ENCODE results near the gene BASP1. TPM values are rescaled to one million over a fixed set of nuclear protein-coding genes. Genes with fewer than 3 reads are reported as not detected.
"Not testable (repeated sequence)": the region's sequence is repeated elsewhere in the genome, so short reads cannot be mapped to it uniquely, and the experiment has no call there.

Gene BASP1
- total RNA-seq, 1 donor from 2014 or later: 2.4 TPM

GRCh38 chr5:17190799-17191391 lies 26.5 kb upstream of the BASP1 start:
- peak in 1 of 2 donors; percentile 44 for DNase-seq (ENCODE audit: low read depth in 2 of 2)

DNA sequence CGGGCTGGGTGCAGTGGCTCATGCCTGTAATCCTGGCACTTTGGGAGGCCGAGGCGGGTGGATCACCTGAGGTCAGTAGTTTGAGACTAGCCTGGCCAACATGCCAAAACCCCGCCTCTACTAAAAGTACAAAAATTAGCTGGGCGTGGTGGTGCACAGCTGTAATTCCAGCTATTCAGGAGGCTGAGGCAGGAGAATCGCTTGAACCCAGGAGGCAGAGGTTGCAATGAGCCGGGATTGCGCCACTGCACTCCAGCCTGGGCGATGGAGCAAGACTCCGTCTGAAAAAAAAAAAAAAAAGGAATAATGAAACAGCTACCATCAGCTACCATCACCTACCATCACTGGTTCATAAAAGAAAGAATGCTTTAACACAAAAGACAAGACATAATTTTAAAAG lies 25.9 kb upstream of the BASP1 start:
- DNase-seq (ENCODE audit: low read depth in 2 of 2): not testable (repeated sequence)

DNA sequence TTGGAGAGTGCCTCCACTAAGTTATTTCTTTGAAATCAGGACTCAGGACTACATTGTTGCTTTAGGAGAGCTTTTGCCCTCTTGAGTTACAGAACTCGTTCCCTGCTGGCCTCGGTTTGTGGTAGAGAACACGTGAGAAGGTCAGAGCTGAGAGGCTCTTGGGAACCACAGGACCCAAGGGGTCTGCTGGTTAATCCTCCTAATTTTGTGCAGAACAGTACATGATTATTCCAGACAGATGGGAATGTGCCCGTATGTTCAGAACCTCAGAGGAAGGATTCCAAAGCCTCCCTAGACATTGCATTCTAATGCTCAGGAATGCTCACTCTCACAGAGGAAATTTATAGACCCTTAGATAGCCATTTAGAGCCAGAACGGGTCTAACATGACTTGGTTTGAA lies 25.2 kb upstream of the BASP1 start:
- DNase-seq (ENCODE audit: low read depth in 2 of 2): no peak

DNA sequence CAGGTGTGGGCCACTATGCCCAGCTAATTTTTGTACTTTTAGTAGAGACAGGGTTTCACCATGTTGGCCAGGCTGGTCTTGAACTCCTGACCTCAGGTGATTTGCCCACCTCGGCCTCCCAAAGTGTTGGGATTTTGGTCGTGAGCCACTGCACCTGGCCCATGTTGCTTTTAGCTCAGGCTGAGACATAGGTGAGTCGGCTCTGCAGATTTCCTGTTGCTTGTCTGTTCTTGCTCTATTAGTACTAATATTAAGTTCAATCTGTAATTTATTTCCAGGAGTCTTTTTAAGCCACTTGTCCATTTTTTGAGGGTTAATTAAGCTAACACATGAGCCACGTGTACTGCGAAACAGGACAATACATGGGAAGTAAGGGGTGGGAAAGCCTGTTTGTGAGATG lies 21.4 kb upstream of the BASP1 start:
- no peak for DNase-seq (ENCODE audit: low read depth in 2 of 2)

- DNase-seq (ENCODE audit: low read depth in 2 of 2): peak in 1 of 2 donors; percentile 22
Measured at GRCh38 chr5:17196697-17197096, 20.7 kb upstream of the BASP1 start.

DNA sequence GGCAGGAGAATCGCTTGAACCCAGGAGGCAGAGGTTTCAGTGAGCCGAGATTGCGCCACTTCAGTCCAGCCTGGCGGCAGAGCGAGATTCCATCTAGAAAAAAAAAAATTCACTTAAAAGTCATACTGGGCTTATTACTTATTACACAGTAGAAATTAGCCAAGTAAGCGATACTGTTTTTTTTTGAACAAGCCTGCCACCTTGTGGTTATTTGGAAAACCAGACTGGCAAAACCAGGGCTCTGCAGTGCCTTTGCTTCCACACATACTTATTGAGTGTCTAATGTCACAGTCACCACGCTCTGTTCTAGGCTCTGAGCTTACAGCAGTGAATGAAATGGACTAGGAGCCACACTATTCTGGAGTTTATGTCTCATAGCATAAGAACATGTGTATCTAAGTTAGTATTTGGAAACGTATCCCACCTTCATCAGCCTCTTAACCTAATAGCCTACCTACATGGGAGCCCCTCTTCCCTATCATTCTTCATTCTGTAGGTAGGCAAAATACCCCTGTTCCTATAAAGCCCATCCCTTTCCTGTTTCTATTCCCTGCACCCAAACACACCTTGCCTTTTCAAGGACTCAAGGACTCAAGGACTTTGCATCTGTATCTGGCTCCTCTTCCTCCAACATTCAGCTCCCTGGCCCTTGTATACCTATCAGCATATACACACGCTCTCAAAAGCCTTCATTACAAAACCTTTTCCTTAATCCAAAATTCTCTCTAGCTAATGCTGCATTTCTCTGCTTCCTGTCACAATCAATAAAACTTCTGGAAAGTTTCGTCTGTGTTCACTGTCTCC lies 13.9 kb upstream of the BASP1 start:
- DNase-seq (ENCODE audit: low read depth in 2 of 2): peak; percentile 52 to 77

- no peak for DNase-seq (ENCODE audit: low read depth in 2 of 2)
Measured at GRCh38 chr5:17204133-17204489, 13.3 kb upstream of the BASP1 start.

DNA sequence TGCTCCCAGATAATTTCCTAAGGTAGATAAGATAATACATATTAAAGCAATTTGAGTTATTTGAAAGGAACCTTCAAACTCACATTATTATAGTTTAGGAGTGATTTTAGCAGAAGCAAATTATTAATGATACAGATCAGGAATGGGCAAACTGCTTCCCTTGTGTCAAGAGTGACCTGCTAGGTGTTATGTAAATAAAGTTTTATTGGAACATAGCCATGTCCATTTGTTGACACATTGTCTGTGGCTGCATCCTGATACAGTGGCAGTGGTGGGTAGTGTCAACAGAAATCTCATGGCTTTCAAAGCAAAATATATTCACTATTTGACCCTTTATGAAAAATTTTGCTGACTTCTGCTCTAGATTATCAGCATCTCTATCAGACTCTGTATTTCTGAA lies 11.4 kb upstream of the BASP1 start:
- DNase-seq (ENCODE audit: low read depth in 2 of 2): no peak

DNA sequence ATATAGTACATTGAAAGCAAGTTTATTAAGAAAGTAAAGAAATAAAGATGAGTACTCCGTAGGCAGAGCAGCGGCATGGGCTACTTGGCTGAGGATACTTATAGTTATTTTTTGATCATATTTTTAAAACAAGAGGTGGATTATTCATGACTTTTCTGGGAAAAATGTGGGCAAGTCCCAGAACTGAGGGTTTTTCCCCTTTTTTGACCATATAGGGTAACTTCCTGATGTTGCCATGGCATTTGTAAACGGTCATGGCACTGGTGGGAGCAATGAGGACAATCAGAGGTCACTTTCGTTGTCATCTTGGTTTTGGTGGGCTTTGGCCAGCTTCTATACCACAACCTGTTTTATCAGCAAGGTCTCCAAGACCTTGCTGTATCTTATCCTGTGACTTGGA lies 5.2 kb upstream of the BASP1 start:
- DNase-seq (ENCODE audit: low read depth in 2 of 2): no peak

DNA sequence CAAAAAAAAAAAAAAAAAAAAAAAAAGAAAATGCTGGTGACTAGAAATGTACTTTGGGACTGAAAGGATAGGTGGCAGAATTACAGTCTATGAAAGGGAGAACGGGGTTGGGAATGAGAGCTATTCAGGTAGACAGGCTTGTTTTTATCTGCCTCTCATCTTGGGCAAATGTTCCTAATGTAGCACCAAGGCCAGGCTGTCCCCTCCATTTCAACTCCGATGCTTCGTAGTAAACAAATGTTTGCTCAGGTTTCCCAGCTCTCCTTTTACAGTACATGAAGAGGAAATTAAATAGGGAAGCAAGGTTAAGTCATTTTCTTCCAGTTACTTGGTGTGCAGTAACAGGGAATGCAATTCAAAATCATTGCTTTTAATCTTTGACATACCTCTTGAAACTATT lies 4.4 kb upstream of the BASP1 start:
- no peak for DNase-seq (ENCODE audit: low read depth in 2 of 2)

DNA sequence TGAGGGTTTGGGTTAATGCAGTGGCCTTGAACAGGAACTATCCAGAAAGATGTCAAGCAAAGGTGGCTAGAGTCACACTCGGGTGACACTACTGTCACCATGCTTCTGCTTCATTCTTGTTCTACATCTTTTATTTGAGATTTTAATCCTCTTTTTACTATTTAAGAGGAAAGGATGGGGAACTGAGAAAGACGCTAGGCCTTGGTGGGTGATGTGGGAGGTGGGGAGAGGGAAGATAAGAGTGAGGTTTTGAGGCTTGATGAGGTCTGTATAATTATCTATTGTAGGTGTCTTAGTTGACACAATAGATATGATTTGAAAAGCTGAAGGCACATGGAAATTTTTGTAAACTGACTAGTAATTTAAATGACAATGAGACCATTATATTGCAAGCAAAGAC lies 3.5 kb upstream of the BASP1 start:
- no peak for DNase-seq (ENCODE audit: low read depth in 2 of 2)

- no peak for DNase-seq (ENCODE audit: low read depth in 2 of 2)
Measured at GRCh38 chr5:17214893-17215292, 2.5 kb upstream of the BASP1 start.

DNA sequence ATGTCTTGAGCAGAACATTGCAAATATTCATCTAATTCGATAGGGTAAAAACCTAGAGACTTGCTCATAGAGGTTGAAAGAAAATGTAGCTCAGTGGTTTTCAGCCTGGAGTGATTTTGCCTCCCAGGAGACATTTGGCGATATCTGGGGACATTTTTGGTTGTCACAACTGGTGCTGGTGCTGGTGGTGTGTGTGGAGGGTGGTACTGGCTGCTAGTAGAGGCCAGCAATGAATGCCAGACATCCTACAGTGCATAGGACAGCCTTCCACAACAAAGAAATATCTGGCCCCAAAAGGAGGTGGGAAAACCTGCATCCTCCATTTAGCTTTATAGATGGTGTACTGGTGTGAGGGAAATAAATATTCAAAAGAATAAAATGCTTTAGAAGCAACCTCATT lies 2.1 kb upstream of the BASP1 start:
- DNase-seq (ENCODE audit: low read depth in 2 of 2): no peak

DNA sequence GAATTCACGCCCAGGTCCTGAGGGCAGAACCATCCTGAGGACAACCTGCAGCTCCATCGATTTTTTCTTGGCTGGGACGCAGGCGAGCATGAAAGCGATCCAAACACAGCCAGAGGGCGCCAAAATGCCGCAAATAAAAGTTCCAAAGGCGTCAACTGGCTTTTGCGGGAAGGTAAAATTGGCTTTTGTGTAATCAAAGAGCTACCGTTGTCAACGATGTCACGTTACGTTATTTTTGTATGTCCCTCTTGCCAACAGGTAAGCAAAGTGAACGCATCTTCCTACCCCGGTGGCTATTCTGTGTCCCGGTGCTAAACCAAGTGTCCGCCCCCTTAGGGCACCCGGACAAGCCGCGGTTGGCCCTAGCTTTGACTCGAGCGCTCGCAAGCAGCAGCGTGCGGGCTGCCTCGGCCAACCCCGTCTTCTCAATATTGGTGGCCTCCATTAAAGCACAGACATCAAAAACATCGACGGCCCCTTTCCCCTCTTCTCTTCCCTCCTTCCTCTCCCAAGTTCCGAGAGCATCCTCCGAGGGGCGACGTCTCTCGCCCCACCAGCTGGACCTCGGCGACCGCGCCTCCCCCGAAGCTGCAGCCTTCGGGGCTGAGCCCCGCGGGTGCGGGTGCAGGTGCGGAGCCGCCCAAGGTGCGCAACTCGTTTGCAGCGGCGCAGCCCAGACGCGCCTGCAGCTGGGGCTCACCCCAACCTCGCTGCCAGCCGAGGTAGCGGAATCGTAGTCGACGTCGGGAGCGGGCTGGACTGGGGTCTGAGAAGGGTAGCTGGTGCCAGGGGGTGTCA lies 1.1 kb upstream of the BASP1 start:
- DNase-seq (ENCODE audit: low read depth in 2 of 2): peak; percentile 51 to 74

GRCh38 chr5:17216974-17217492 lies 398 bp upstream of the BASP1 start:
- DNase-seq (ENCODE audit: low read depth in 2 of 2): peak in 1 of 2 donors; percentile 10

DNA sequence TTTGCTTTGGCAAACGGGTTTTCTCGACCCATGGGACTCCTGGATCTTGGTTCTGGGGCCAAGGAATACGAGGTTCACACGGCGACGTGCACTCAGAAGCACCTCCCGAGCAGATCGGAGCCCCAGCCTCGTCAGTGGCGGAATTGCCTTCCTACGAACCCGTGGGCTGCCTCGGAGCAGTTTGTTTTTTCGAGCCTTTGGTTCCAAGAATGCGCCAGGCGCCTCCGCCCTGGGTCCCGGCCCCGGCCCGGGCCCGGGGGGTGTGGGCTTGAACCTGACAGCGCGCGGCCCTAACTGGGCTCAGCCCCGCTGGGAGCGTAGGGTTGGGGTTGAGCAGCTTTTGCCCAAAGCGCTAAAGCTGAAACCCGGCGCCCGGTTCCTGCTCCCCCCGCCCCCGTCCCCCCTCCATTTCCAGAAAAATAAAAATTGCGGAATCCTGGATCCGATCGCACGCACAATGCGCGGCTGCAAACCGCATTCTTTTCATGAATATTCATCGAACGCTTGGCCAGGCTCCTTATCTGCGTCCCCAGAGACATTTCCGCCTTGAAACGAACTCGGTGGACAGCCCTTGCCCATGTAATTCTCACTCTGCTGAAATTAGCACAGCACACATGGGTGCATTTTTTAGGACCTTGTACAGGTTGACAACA lies 1.0 kb downstream of the BASP1 start:
- peak in 1 of 2 donors; percentile 21 for DNase-seq (ENCODE audit: low read depth in 2 of 2)

GRCh38 chr5:17219006-17219422 lies 1.6 kb downstream of the BASP1 start:
- peak in 1 of 2 donors; percentile 13 for DNase-seq (ENCODE audit: low read depth in 2 of 2)

GRCh38 chr5:17219469-17219868 lies 2.0 kb downstream of the BASP1 start:
- no peak for DNase-seq (ENCODE audit: low read depth in 2 of 2)

DNA sequence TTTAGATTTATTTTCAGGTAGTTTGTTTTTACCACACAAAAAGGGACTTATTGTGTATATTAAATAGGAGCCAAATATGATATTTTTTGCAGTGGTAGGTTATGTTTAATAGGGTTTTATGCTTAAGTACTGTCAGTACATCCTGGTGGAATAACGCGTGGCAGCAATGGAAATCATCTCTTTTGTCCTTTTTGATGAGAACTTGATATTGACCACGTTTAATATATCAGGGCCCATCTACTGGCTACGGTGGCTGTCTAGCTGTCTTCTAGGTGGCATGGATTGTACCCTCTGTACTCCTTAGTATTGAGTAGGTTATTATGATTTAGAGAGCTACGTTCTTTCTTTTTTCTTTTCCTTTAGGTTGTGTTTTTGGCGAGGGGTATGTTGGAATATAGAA lies 2.6 kb downstream of the BASP1 start:
- no peak for DNase-seq (ENCODE audit: low read depth in 2 of 2)

DNA sequence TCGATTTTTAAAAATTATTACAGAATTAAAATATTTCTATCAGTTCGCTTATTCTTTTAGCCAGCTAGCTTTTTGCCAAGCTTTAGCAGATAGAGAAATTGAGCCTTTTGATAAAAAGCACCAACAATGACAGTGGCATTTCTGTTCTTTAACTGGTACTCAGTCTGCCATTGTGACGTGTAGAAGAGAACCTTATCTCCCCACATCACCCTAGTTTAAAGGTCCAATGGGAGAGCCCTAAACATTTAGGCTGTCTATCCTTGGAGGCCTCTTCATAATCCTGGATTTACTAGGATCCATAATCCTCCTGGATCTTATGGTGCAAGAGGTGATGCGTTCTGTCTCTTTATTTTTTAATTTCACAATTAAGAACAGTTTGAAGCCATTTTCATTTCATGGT lies 3.0 kb downstream of the BASP1 start:
- DNase-seq (ENCODE audit: low read depth in 2 of 2): no peak

DNA sequence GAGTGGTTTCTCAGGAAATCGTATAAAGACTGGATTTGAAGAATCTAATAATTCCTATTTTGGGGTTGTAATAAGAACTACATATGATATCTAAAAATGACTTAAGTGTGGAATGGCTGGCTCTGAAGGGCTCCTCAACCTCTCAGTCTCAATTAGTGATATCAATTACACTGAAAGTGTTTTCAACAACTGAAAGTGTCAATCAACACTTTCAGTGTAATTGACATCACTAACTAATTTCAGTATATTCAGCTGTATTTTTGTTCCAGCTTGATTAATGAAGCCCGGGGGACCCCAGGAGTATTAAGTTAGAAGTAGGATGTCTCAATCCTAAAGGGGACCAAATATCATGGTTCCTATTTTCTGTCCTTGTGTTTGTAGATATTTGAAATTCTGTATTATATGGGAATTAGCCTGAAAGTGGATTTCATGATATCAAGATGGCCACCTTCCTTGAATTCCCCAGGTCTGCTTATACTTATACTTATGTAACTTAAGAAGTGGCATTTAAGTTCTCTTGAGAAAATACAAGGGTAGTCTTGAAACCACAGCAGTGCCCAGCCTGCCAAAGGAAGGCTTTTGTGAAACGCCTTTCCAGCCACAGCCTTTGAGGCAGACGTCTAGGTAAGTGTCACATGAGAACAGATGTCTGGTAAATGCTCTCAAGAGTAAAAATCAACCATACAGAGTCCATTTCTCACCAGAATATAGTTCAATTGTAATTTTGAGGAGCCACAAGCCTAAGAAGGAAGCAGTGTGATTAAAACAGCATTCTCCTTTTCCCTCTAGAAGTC lies 4.6 kb downstream of the BASP1 start:
- no peak for DNase-seq (ENCODE audit: low read depth in 2 of 2)
